ENCODE results near the gene NEURL1. TPM values are rescaled to one million over a fixed set of nuclear protein-coding genes. Genes with fewer than 3 reads are reported as not detected.

NEURL1 gene
- total and polyA plus RNA-seq, 10 of the 15 experiments (the other 5 are each of a cell fraction or from before 2014, with no cell fraction given), result 0.02 to 0.05 (median 0.05) TPM; not detected in 6

- ATAC-seq, result peak; percentile 61
These were observed 112.0 kb downstream of the NEURL1 start for GRCh38 chr10:103605359-103606096.

More at GRCh38 chr10:103605359-103606096, 112.0 kb downstream of the NEURL1 start:
- Histone ChIP-seq H3K4me2 (ENCODE audit: control insufficient read depth, insufficient read depth) (no peak overlapping the region), H3K27ac (ENCODE audit: control insufficient read depth, insufficient read depth) (no peak overlapping the region), H3K36me3 (ENCODE audit: control insufficient read depth in 2 of 2, insufficient read depth in 2 of 2, low read length in 1 of 2) (peaks cover 8 to 11% of the 10 kb centered on the region in 2 experiments; a peak in 3 of 4 replicates), H3K9me3 (replicated peaks; ENCODE audit: control insufficient read depth, insufficient read depth, low read length) (no peaks in the 10 kb centered on the region), H3K9ac (ENCODE audit: control insufficient read depth, insufficient read depth, low read length) (no peak overlapping the region), H3K4me1 (ENCODE audit: control insufficient read depth, insufficient read depth, low read length) (no peaks in the 10 kb centered on the region), H3K27me3 (replicated peaks in 1 of 2; ENCODE audit: control insufficient read depth in 2 of 2, insufficient read depth in 2 of 2, low read length in 1 of 2) (no peaks in the 10 kb centered on the region), H3K79me2 (ENCODE audit: control insufficient read depth, insufficient read depth, low read length) (no peaks in the 10 kb centered on the region), H4K20me1 (ENCODE audit: control insufficient read depth, insufficient read depth) (no peaks in the 10 kb centered on the region), H3K4me3 (no peak overlapping the region), H2AFZ (ENCODE audit: control insufficient read depth, low read depth, low read length) (no peak overlapping the region)
- FAIRE-seq (peak; percentile 69), DNase-seq (ENCODE audit: low read depth, low spot score) (no peak)
- TF ChIP-seq NRF1 (conservative IDR thresholded peaks at IDR 0.05; ENCODE audit: low read depth, low read length) (no peak), NFIC (IDR thresholded peaks at IDR 0.05; ENCODE audit: low read depth, low read length) (no peak), MTA3 (IDR thresholded peaks at IDR 0.05; ENCODE audit: borderline replicate concordance, low read length) (no peak), YBX1 (IDR thresholded peaks at IDR 0.05) (no peak), RAD21 (IDR thresholded peaks at IDR 0.05; ENCODE audit: insufficient read depth, low read depth, low read length) (peak; percentile 61), RUNX3 (IDR thresholded peaks at IDR 0.05; ENCODE audit: low read length) (no peak), ZNF207 (IDR thresholded peaks at IDR 0.05; ENCODE audit: borderline replicate concordance) (no peak), SIN3A (IDR thresholded peaks at IDR 0.05; ENCODE audit: low read depth, low read length) (no peak), HDAC6 (IDR thresholded peaks at IDR 0.05; ENCODE audit: unreplicated experiment) (no peak), STAT3 (IDR thresholded peaks at IDR 0.05; ENCODE audit: low read depth, low read length) (no peak), E2F8 (IDR thresholded peaks at IDR 0.05; ENCODE audit: low read depth, partially characterized antibody) (no peak), BHLHE40 (IDR thresholded peaks at IDR 0.05; ENCODE audit: borderline replicate concordance in 1 of 2, low read depth in 2 of 2, low read length in 1 of 2) (no peak), SMC3 (IDR thresholded peaks at IDR 0.05; ENCODE audit: borderline replicate concordance, low read length) (peak; percentile 60), TCF7 (IDR thresholded peaks at IDR 0.05; ENCODE audit: borderline replicate concordance) (no peak), STAT1 (conservative IDR thresholded peaks at IDR 0.05) (no peak), BRCA1 (IDR thresholded peaks at IDR 0.05; ENCODE audit: low read depth, low read length) (no peak), NR2F1 (conservative IDR thresholded peaks at IDR 0.05) (no peak)
- TF ChIP-seq, protein P1, sequence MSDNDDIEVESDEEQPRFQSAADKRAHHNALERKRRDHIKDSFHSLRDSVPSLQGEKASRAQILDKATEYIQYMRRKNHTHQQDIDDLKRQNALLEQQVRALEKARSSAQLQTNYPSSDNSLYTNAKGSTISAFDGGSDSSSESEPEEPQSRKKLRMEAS (IDR thresholded peaks at IDR 0.05; ENCODE audit: low read depth, low read length), result no peak
- TF ChIP-seq, protein P2, sequence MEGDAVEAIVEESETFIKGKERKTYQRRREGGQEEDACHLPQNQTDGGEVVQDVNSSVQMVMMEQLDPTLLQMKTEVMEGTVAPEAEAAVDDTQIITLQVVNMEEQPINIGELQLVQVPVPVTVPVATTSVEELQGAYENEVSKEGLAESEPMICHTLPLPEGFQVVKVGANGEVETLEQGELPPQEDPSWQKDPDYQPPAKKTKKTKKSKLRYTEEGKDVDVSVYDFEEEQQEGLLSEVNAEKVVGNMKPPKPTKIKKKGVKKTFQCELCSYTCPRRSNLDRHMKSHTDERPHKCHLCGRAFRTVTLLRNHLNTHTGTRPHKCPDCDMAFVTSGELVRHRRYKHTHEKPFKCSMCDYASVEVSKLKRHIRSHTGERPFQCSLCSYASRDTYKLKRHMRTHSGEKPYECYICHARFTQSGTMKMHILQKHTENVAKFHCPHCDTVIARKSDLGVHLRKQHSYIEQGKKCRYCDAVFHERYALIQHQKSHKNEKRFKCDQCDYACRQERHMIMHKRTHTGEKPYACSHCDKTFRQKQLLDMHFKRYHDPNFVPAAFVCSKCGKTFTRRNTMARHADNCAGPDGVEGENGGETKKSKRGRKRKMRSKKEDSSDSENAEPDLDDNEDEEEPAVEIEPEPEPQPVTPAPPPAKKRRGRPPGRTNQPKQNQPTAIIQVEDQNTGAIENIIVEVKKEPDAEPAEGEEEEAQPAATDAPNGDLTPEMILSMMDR (IDR thresholded peaks at IDR 0.05 in 2 of 3, conservative IDR thresholded peaks at IDR 0.05 in 1 of 3; ENCODE audit: control insufficient read depth in 2 of 3, extremely low read depth in 1 of 3, insufficient read depth in 1 of 3, low read depth in 3 of 3, low read length in 3 of 3), result peak; percentile 62 to 74 (median 66); a peak in 5 of 6 replicates
- intact Hi-C loops (cut with micrococcal nuclease; ENCODE audit: unreplicated experiment) (loop anchor here (1.0 kb wide), 1 partner anchor 81 kb away; no protein-coding TSS in a partner anchor), in situ Hi-C loops (cut with MboI) (loop anchor here (10.0 kb wide), 1 partner anchor 79 kb away; no protein-coding TSS in a partner anchor)
- SMC1A ChIA-PET (ENCODE audit: uncharacterized antibody, unreplicated experiment), result interaction anchor here (1.1 to 2.1 kb wide), 3 partner anchors 74 to 84 kb away, joined by 4 to 19 read pairs (median 7); no protein-coding TSS in a partner anchor
- POLR2A ChIA-PET, result interaction anchor here (0.6 kb wide), 1 partner anchor 78 kb away, joined by 3 read pairs; no protein-coding TSS in a partner anchor
- 74% methylated on average over 12 of the region's 12 CpGs for WGBS (ENCODE audit: insufficient coverage, insufficient replicate concordance, low lambda C conversion rate, missing lambda C conversion rate)
- RAD21 ChIA-PET (ENCODE audit: unreplicated experiment), result interaction anchor here (1.9 to 2.4 kb wide), 2 partner anchors 81 to 85 kb away, joined by 9 to 18 read pairs; no protein-coding TSS in a partner anchor
- CTCF ChIA-PET, result interaction anchor here (0.7 to 2.9 kb wide), 10 partner anchors 12 to 107 kb away, joined by 3 to 61 read pairs (median 4); no protein-coding TSS in a partner anchor
- no TSS peak for BruUV-seq (replicated peaks)

Measured in GM12878 (cell line).